Breast epithelium (tissue), 3 donors: ENCODE measurements around the gene CDK19.

Source experiments
- POLR2A ChIP-seq: fragments of 450-650 bp; IDR thresholded peaks from one replicate; pipeline ENCODE4 v1.6.1; 2016; ENCODE audit warnings: antibody characterized with exemption, mild to moderate bottlenecking, moderate library complexity
- POLR2AphosphoS5 ChIP-seq, 3 donors: sonication (generic); formaldehyde crosslinking; IDR thresholded peaks; one replicate each; pipeline ENCODE4 v1.6.1; 2017; ENCODE audit warnings: antibody characterized with exemption in 3 of 3
- TF ChIP-seq, protein P1 (sequence below), 3 donors: fragments of 450-650 bp; IDR thresholded peaks; one replicate each; pipeline ENCODE4 v1.5.1; 2016 to 2017; ENCODE audit warnings: antibody characterized with exemption in 3 of 3, mild to moderate bottlenecking in 3 of 3, moderate library complexity in 3 of 3

DNA sequence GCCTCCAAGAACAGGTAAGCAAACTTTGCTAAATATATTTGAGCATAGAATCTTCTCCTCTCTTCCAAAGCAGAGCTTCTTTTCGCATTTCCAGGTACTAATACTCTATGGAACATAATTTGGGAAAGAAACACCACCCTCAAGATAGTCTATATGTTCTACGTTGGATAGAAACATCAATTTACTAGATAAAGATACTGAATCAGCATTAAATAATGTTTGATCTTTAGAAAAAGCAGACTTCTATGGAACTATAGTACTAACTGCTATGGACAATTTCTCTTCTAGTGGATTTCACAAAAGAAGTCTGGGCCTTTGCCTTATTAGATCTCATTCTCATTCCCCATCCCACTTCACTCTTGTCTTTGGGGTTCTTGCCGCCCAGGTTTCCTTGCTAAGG lies 103.0 kb downstream of the CDK19 start:
- TF ChIP-seq, protein P1, sequence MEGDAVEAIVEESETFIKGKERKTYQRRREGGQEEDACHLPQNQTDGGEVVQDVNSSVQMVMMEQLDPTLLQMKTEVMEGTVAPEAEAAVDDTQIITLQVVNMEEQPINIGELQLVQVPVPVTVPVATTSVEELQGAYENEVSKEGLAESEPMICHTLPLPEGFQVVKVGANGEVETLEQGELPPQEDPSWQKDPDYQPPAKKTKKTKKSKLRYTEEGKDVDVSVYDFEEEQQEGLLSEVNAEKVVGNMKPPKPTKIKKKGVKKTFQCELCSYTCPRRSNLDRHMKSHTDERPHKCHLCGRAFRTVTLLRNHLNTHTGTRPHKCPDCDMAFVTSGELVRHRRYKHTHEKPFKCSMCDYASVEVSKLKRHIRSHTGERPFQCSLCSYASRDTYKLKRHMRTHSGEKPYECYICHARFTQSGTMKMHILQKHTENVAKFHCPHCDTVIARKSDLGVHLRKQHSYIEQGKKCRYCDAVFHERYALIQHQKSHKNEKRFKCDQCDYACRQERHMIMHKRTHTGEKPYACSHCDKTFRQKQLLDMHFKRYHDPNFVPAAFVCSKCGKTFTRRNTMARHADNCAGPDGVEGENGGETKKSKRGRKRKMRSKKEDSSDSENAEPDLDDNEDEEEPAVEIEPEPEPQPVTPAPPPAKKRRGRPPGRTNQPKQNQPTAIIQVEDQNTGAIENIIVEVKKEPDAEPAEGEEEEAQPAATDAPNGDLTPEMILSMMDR (IDR thresholded peaks at IDR 0.05): no peak
- TF ChIP-seq POLR2AphosphoS5 (IDR thresholded peaks at IDR 0.05) (no peak), POLR2A (no peak)
